Measurements from ENCODE around the gene REM2.
A peak's percentile ranks its signal among the peaks of the same experiment; 100 is the strongest.
"Not testable (repeated sequence)": the region's sequence is repeated elsewhere in the genome, so short reads cannot be mapped to it uniquely, and the experiment has no call there.

The REM2 gene

GRCh38 chr14:22845821-22846625 is 37.0 kb upstream of the REM2 start:
- intact Hi-C loops (cut with DNase I): no loop called here
- DNase-seq: no peak

GRCh38 chr14:22846811-22847307 is 36.2 kb upstream of the REM2 start:
- intact Hi-C loops (cut with DNase I): no loop called here
- DNase-seq: no peak

GRCh38 chr14:22847661-22848341 is 35.2 kb upstream of the REM2 start:
- DNase-seq: no peak

GRCh38 chr14:22848351-22849164 is 34.5 kb upstream of the REM2 start:
- intact Hi-C loops (cut with DNase I): no loop called here
- DNase-seq: peak in 10 of 42 donors; percentile 19 to 67 (median 38)

More at GRCh38 chr14:22847661-22848341, 35.2 kb upstream of the REM2 start:
- intact Hi-C loops (cut with DNase I): no loop called here

- DNase-seq: peak in 20 of 42 donors; percentile 19 to 68 (median 40)
Measured at GRCh38 chr14:22849212-22849819, 33.7 kb upstream of the REM2 start.

GRCh38 chr14:22850944-22851764 is 31.9 kb upstream of the REM2 start:
- peak in 36 of 42 donors; percentile 29 to 85 (median 68) for DNase-seq
- intact Hi-C loops (cut with DNase I): loop anchor here (2.0 to 10.0 kb wide), 2 partner anchors 28 to 266 kb away; partner anchors contain the start of gene DAD1

More at GRCh38 chr14:22849212-22849819, 33.7 kb upstream of the REM2 start:
- intact Hi-C loops (cut with DNase I): no loop called here

- intact Hi-C loops (cut with DNase I): loop anchor here (10.0 kb wide), 1 partner anchor 267 kb away; the partner anchor contains the start of gene DAD1
- not testable (repeated sequence) for DNase-seq
Measured at GRCh38 chr14:22852178-22852577, 30.8 kb upstream of the REM2 start.

- intact Hi-C loops (cut with DNase I): loop anchor here (10.0 kb wide), 1 partner anchor 268 kb away; the partner anchor contains the start of gene DAD1
- DNase-seq: no peak
Measured at GRCh38 chr14:22852599-22852939, 30.5 kb upstream of the REM2 start.

GRCh38 chr14:22852940-22853767 is 29.9 kb upstream of the REM2 start:
- DNase-seq: peak; percentile 69 to 97 (median 90)
- intact Hi-C loops (cut with DNase I): loop anchor here (10.0 kb wide), 1 partner anchor 268 kb away; the partner anchor contains the start of gene DAD1

GRCh38 chr14:22854296-22854695 is 28.7 kb upstream of the REM2 start:
- intact Hi-C loops (cut with DNase I): loop anchor here (10.0 kb wide), 1 partner anchor 269 kb away; the partner anchor contains the start of gene DAD1
- DNase-seq: not testable (repeated sequence)

GRCh38 chr14:22854963-22855724 is 27.9 kb upstream of the REM2 start:
- intact Hi-C loops (cut with DNase I): loop anchor here (10.0 kb wide), 1 partner anchor 270 kb away; the partner anchor contains the start of gene DAD1
- no peak for DNase-seq

- intact Hi-C loops (cut with DNase I): loop anchor here (10.0 kb wide), 1 partner anchor 272 kb away; the partner anchor contains the start of gene DAD1
- no peak for DNase-seq
Measured at GRCh38 chr14:22856428-22856827, 26.6 kb upstream of the REM2 start.

- intact Hi-C loops (cut with DNase I); DNase-seq: not testable (repeated sequence)
Measured at GRCh38 chr14:22860377-22860776, 22.6 kb upstream of the REM2 start.

- DNase-seq: no peak
- intact Hi-C loops (cut with DNase I): no loop called here
Measured at GRCh38 chr14:22861651-22862050, 21.4 kb upstream of the REM2 start.

GRCh38 chr14:22864979-22865378 is 18.0 kb upstream of the REM2 start:
- intact Hi-C loops (cut with DNase I): no loop called here

More at GRCh38 chr14:22864979-22865378, 18.0 kb upstream of the REM2 start:
- DNase-seq: no peak

Measured in head of caudate nucleus (tissue), 42 donors.